HG03460 (cell line): ENCODE data around the gene DHX29.

ENCODE experiments used
- ATAC-seq: cut with Tn5 transposase; IDR thresholded peaks from one replicate; pipeline ENCODE4 v1.9.1; 2021; ENCODE audit not compliant: unreplicated experiment

Gene DHX29

GRCh38 chr5:55211184-55211874, 96.2 kb downstream of the DHX29 start:
- no peak for ATAC-seq
